Dedifferentiated amniotic fluid mesenchymal stem cell (primary cell): ENCODE results near the gene R3HDM2.
A peak's percentile ranks its signal among the peaks of the same experiment; 100 is the strongest.

ENCODE experiments used
- DNase-seq: peaks from one replicate; pipeline ENCODE4 v3.0.0-alpha.2; 2016; ENCODE audit errors: extremely low spot score

The R3HDM2 gene

DNA sequence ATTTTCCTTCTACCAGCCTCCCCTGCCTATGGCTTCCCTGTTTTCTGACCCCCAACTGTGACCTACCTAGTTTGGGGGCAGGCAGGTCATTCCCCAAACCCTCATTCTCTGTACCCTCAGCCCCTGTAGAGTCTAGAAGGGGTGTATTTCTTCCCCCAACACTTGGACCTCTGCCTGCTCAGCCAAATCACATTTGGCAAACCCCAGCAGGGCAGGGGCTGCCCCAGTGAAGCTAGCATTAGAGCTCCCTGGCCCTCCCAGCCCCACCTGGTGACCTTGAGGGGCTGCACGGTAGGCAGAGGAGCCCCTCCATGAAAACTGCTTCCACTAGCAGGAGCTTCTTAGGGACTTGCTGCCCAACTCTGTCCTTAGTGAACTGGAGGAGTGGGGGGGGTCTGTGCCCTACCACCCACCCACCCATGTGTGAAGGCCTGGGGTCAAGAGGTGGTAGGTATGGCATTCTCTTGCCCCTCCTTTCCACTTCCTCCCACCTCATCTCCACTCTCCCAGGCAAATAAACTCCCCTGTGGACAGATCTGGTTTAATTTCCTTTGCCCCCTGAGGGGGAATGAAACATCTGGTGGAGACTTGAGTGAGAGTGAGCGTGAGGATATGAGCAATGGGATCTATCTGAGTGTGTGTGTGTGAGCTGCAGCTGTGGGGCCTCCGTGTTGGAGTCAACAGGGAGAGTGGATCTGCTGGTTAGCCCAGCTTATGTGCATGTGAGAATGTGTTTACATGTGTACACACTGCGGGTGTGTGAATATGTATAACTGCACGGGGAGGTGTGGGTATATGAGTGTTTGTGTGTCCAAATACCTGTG, 212.6 kb downstream of the R3HDM2 start:
- DNase-seq: no peak

DNA sequence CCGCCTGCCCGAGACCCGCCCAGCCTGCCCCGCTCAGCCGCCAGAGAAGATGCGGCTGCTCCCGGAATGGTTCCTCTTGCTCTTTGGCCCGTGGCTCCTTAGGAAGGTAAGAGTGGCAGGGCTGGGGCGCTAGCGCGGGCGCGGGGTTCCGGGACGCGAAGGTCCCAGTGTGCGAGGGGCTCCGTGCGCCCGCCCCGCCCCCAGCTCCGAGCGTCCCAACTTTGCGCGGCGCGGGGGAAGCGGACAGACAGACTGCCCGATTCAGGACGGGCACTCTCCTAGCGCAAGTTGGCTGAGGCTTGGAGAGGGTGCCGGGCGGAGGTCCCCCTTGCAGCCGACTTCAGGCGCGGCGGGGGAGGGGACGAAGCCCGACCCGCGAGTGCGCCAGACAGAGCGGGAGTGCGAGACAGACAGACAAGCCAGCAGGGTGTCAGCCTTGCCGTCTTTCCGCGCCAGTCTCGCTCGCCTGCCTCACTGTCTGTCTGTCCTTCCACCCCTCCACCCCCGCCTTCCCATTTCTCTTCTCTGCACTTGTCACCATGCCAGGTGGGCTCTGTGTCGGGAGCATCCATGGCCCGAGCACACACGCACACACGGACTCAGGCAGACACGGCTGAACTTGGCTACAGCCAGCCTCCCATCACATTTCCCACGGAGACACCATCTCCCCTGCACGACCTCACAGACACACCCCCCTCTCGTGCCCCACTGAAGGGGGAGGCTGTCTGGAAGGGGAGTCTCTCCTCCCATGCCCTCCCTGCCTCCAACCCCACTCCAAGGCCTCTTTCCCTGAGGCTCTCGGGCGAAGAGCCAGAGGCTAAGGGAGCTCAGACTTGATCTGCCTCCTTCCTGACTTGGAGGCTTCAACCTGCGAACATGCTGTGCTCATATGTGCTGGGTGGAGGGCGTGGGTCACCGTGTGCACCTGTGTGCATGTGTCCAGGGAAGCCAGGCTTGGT, 213.6 kb downstream of the R3HDM2 start:
- no peak for DNase-seq

DNA sequence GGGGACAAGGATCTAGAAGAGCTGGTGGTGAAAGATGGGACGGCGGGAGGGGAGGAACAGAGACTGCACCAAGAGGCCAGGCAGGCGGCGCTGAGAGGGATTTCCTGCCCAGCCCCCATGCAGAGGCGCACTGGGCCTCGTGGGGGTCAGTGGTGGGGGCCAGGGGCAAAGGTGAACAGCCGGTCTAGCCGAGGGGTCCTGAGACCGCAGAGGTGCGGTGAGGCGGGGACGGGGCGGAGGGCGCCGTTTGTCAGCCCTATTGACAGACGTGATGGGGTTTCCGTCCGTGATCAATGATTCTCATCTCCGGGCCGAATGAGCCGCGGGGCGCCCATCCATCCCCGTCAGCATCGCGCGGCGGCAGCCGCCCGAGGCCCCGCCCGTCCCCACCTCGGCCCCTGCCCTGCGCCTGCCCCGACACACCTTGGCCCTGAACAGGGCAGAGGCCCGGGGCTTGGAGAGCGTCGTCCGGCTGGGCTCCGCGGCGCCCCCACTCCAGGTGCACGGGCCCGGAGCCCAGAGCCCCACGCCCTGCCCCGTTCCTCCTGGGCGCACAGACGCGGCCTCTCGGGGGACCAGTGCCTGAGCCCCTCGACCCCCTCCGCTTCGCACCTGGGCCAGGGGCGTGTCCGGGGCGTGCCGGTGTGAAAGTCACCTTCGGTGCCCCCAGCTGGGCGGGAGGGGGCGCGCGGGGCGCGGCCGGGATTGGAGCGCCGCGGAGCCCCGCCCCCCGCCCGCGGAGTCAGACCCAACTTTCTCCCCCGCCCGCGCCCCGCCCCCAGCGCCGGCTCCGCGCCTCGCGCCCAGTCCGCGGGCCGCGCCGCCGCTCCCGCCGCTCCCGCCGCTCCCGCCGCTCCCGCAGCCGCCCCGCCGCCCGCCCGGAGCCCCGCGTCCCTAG, 214.6 kb downstream of the R3HDM2 start, which contains the start of gene NXPH4:
Gene NXPH4, plus strand, starts transcription at position 781 of the 898 bp plus-strand sequence. CDS start 176 bp downstream, outside the sequence.
- DNase-seq: no peak

DNA sequence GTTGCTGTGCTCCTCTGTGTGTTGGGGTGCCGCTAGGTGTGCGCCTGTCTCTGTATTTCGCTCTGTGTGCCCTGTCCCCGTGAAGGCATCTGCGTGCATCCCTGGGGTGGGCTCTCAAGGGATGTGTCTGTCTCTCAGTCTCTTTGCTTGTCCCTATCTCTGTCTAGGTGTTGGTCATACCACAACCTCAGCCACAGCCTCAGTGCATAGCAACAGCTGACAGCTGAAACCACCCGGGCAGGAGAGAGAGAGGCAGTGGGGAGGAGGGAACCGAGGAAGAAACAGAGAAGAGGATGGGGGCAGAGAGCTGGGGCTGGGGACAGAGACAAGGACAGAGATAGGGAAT, 215.2 kb downstream of the R3HDM2 start:
- DNase-seq: no peak

DNA sequence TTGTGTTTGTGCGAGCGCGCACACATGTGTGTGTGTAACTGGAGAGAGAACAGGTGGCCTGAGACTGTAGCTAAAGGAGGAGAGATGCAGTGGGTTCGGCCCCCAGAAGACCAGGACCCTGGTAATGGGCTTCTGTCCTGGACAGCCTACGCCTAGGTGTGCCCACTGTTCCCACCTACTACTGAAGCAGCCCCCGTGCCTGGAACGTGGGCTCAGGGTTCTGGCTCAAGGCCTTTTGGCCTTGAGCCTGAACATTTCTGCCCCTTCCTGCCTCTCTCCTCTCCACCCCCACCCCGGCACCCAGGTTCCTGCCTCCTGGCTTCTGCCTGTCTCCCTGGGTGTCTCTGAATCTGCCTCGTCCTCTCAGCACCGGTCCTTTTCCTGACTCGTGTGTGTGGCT, 215.8 kb downstream of the R3HDM2 start:
- no peak for DNase-seq

DNA sequence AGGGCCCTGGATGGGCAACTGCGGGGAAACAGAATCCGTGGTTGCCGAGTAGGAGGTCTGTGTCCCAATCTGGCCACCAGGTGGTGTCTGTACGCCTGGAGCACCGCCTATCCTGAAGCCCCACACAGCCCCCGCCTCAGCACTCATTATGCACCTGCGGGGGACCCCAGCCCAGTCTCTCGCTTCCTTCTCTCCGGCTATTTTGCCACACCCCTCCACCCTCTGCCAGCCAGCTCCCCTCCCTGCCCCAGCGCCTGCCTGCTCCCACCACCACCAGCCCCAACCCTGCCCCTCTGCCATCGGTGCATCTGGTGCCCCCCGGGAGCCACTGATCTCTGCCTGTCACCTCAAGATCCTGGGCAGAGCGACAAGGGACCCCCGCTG, 216.5 kb downstream of the R3HDM2 start:
- DNase-seq: peak; percentile 35

DNA sequence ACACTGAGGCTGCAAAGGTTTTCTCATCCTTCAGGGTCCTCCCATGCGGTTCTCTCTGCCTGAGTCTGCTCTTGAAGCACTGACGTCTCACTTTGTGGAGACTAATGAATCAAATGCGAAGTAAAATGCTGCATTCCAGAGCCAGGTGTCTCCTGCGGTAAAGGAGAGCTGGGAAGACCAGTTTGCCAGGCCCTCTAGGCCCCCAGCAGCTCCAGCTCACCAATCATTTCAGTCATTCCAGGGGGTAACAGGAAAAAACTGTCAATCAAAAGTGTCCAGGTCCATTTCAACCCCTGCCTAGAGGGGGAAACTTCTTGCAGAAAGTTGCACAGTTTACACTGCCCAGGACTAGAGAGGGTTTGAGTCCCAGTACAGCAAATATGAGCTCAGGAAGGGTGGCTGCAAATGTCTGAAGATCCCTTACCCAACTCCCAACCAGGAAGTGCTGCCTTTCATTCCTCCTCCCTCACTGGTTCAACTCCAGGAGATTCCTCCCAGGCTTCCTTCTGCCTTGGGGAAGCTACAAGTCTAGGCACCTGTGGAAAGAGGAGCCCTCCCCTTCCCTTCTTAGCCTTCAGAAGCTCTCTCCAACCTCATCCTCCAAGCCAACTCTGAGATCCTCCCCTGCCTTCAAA, 217.0 kb downstream of the R3HDM2 start:
- DNase-seq: no peak

DNA sequence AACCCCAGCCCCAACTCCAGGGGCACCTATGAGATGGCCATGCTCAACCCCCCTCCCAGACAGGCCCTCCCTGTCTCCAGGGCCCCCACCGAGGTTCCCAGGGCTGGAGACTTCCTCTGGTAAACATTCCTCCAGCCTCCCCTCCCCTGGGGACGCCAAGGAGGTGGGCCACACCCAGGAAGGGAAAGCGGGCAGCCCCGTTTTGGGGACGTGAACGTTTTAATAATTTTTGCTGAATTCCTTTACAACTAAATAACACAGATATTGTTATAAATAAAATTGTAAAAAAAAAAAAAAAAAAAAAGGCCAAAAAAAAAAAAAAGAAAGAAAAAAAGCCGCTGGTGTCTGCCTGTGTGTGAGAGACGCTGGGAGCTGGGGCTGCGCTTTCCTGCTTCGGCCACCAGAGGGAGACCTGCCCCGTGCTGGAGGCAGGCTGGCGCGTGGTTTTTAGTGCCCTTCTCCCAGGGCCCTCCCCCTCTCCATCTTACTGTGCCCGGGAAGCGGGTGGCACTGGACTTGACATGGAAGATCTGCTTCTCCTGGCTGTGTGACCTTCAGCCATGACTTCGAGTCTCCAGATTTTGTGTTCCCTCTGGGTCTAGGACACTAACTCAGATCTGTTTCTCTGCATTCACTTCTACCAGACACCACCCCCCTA, 217.7 kb downstream of the R3HDM2 start:
- DNase-seq: peak; percentile 79

DNA sequence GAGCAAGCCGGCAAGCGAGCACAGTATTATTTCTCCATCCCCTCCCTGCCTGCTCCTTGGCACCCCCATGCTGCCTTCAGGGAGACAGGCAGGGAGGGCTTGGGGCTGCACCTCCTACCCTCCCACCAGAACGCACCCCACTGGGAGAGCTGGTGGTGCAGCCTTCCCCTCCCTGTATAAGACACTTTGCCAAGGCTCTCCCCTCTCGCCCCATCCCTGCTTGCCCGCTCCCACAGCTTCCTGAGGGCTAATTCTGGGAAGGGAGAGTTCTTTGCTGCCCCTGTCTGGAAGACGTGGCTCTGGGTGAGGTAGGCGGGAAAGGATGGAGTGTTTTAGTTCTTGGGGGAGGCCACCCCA, 218.2 kb downstream of the R3HDM2 start:
- DNase-seq: no peak

DNA sequence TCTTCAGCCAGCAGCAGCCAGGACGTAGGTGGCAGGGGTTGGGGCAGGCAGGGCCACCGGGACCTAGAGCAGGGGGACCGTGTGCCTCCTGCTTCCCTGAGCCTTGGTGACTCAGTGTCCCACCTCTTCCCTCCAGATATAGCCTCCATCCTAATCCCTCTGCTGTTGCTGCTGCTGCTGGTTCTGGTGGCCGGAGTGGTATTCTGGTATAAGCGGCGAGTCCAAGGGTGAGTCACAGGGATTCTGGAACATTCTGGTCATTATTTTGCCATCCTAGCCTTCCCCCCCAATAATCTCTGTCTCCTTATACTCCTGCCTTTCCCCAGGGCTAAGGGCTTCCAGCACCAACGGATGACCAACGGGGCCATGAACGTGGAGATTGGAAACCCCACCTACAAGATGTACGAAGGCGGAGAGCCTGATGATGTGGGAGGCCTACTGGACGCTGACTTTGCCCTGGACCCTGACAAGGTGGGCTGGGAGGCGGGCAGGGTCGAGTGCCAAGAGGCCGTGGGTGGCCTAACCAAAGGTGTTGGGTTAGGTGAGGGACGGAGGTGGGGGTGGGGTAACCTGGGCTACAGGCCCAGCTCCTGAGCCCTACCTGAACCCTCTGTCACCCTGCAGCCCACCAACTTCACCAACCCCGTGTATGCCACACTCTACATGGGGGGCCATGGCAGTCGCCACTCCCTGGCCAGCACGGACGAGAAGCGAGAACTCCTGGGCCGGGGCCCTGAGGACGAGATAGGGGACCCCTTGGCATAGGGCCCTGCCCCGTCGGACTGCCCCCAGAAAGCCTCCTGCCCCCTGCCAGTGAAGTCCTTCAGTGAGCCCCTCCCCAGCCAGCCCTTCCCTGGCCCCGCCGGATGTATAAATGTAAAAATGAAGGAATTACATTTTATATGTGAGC, 218.8 kb downstream of the R3HDM2 start:
- no peak for DNase-seq

DNA sequence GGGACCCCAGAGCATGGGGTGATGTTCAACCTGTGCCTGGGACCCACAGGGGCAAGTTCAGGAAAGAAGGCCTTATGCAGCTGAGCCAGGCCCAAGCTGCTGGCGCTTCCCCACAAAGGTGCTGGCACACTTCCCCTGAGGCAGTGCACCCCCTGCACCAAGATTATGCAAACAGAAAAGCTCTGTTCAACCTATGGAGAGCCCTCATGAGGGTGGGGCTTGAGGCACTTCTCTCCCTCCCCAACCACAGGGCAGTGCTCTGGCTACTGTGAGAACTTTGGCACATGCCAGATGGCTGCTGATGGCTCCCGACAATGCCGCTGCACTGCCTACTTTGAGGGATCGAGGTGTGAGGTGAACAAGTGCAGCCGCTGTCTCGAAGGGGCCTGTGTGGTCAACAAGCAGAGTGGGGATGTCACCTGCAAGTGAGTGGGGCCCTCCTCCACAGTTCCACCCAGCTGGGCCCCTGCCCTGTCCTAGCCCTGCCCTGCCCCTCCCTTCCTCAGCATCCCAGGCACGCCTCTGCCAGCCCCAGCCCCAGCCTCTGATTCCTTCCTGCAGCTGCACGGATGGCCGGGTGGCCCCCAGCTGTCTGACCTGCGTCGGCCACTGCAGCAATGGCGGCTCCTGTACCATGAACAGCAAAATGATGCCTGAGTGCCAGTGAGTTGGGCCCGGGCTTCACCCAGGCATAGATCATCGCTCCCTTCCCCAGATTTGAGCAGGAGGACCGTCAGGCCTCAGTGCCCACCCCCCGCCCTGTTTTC, 219.7 kb downstream of the R3HDM2 start:
- DNase-seq: no peak

DNA sequence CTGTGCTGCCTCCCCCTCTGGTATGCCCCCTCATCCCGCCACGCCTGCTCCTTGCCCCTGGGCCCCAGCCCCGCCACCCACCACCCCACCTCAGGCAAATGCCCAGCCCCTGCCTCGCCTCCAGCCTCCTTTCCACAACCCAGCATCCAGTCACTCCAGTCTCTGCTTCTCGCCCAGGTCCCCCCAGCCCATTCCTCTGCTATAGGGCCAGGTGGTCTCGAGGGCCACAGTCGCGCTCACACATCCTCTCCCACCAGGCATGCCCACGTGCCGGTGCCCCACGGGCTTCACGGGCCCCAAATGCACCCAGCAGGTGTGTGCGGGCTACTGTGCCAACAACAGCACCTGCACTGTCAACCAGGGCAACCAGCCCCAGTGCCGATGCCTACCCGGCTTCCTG, 220.4 kb downstream of the R3HDM2 start:
- DNase-seq: no peak

DNA sequence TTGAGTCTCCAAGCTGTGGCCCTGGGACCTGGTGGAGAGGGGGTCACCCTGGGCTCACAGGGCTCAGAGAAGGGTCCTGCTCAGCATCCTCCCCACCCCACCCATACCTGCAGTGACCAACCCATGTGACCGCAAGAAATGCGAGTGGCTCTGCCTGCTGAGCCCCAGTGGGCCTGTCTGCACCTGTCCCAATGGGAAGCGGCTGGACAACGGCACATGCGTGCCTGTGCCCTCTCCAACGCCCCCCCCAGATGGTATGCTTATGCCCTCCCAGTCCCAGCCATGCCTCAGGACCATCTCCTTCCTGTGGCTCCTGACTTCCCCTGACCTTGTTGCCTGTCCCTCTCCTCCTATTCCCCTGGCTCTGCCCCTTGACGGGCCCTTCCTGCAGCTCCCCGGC, 220.9 kb downstream of the R3HDM2 start:
- no peak for DNase-seq

DNA sequence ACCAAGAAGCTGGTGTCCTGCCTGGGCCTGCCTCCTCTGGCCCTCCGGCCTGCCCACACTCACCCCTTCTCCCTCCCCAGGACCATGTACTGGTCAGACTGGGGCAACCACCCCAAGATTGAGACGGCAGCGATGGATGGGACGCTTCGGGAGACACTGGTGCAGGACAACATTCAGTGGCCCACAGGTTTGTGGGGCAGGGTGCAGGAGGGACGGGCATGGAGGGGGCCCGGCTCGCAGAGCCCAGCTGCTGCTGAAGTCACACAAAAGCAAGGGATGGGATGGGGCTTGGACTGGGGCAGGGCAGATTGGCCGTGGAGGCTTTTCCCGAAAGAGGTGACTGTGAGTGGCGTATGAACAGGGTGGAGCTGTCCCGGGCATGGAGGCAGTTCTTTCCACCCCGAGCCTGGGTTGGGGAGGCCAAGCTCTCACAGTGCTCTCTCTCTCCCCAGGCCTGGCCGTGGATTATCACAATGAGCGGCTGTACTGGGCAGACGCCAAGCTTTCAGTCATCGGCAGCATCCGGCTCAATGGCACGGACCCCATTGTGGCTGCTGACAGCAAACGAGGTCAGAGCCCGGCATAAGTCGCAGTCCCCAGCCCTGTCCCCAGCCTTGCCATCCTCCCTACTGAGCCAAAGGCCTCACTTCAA, 222.1 kb downstream of the R3HDM2 start:
- DNase-seq: no peak

DNA sequence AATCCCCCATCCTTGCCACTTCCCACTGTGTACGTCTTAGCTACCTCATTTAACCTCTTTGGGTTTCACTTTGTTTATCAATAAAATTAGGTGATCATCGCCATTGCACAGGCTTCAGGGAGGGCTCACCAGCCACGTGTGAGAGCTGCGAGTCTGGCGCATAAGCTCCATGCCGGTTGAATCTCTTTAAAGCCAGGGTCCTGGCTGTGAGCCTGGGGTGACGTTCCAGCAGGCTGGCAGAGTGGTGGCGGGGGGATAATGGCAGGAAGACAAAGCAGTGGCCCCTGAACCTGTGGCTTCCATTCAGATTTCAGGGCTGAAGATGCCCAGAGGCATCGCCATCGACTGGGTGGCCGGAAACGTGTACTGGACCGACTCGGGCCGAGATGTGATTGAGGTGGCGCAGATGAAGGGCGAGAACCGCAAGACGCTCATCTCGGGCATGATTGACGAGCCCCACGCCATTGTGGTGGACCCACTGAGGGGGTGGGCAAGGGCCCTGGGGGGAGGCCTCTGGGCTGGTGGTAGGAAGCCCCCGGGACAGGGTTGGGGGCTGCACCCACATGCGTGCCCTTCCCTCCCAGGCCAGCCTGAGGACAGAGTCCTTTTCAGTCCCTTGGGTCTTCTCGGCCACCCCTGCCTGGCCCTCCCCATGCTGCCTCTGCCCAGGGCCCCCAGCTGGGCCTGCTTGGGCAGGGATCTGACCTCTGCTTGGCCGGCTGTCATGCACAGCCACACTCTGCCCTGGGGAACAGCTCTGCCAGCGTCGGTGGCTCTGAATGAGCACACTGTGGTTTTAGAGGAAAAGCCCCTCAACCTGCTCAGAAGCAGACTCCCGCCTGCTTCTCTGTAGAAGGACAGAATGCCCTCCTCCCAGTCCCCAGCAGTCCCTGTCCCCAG, 222.9 kb downstream of the R3HDM2 start:
- DNase-seq: no peak

DNA sequence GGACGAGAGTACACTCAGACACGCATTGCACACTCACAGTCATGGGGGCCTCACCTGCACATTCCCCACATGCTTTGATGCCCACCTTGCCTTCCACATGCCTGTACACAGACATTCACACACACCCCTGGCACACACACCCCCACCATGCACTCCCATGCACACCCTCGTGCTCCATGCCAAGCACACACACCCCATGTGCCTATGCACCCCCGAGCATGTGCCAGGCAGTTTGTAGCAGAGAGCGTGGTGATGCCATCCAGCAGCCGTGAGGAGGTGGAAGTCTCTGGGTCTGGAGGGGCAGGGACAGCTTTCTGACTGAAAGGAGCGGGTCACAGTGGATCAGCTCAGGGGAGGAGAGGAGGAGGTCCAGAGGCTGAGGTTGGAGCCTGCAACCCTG, 224.9 kb downstream of the R3HDM2 start:
- no peak for DNase-seq

DNA sequence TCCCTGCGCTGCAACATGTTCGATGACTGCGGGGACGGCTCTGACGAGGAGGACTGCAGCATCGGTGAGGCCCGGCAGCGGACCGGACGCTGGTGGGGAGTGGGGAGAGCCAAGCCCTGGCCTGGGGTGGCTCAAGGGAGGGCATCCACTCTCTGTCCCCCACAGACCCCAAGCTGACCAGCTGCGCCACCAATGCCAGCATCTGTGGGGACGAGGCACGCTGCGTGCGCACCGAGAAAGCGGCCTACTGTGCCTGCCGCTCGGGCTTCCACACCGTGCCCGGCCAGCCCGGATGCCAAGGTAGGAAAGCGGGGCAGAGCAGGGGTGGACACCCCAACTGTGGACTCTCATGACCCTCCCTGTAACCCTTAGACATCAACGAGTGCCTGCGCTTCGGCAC, 225.7 kb downstream of the R3HDM2 start:
- DNase-seq: no peak
